ENCODE data around the gene CDC7.

Gene CDC7

DNA sequence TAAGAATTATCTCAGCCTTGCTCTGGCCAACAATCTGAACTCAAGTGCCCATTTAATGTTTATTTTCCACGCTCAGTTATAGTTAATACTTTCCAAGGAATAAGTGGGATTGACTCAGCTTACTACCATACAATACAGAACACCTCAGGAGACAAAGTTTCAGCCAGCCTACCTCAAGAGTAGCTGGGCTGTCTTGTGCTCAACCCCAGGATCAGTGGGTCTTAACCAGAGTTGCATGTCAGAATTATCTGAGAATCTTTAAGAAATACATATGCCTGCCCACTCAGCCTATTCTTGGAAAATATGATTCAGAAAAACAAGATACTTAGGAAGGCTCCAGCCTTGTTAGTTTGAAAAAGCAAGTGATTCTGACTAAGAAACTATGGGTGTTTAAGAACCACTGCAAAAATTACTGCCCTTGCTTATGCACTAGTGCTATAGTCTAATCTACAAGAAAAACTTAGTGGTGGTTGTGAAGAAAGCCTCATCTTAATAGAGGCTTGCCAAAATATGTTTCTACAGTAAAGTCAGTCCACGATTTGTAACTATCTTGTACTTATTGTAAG lies 20.4 kb downstream of the CDC7 start:
- Histone ChIP-seq H3K9me2 (replicated peaks; ENCODE audit: insufficient read depth, low read length) (no peaks in the 10 kb centered on the region), H3K4me2 (ENCODE audit: low read depth, low read length, poor library complexity, severe bottlenecking) (no peak overlapping the region), H3K9ac (ENCODE audit: low read length) (no peak overlapping the region), H3K79me2 (ENCODE audit: insufficient read depth, low read length) (no peaks in the 10 kb centered on the region), H3F3A (ENCODE audit: insufficient read depth) (peaks cover 4% of the 10 kb centered on the region; the same call in 1 of the 2 replicates), H4K20me1 (ENCODE audit: low read depth, low read length) (no peaks in the 10 kb centered on the region), H3K36me3 (ENCODE audit: low read length) (peaks cover 34% of the 10 kb centered on the region), H3K9me3 (ENCODE audit: insufficient read depth, low read length) (no peaks in the 10 kb centered on the region), H3K27ac (ENCODE audit: low read depth, low read length) (no peak overlapping the region), H3K27me3 (ENCODE audit: low read length) (no peaks in the 10 kb centered on the region), H2AFZ (ENCODE audit: low read depth, low read length, severe bottlenecking) (no peak overlapping the region), H3K4me3 (ENCODE audit: insufficient read depth, low read length, poor library complexity, severe bottlenecking) (no peak overlapping the region)
- TF ChIP-seq EZH2phosphoT487 (conservative IDR thresholded peaks at IDR 0.05; ENCODE audit: low read length), result no peak
- TF ChIP-seq CTCF (IDR thresholded peaks at IDR 0.05; ENCODE audit: insufficient read depth, low read length, poor library complexity, severe bottlenecking), result no peak

GRCh38 chr1:91523482-91523881 lies 22.8 kb downstream of the CDC7 start:
- no peaks in the 10 kb centered on the region for H3K27me3 ChIP-seq (ENCODE audit: low read length)
- no peak overlapping the region for H3K4me2 ChIP-seq (ENCODE audit: low read depth, low read length, poor library complexity, severe bottlenecking)
- H3K36me3 ChIP-seq (ENCODE audit: low read length), result peaks cover 23% of the 10 kb centered on the region

DNA sequence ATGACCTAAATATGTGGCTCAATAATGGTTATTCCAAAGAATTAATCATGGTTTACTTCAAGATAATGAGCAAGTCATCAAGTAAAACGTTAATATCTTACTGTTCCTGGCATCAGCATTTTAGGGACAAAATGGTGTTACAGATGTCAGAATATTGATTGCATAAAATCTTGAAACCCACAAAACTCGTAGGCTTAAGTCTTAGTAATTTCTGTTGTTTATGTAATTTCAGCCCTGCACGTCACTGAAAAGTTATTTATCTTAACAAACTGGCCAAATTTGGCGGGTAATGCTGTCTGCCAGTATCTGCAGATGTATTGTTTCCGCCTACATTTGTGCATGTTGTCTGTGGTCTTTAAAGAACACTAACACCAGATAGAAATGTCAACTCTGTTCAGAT lies 25.8 kb downstream of the CDC7 start:
- Histone ChIP-seq H3K79me2 (ENCODE audit: insufficient read depth, low read length) (no peaks in the 10 kb centered on the region), H2AFZ (ENCODE audit: low read depth, low read length, severe bottlenecking) (no peak overlapping the region), H3K4me3 (ENCODE audit: insufficient read depth, low read length, poor library complexity, severe bottlenecking) (no peak overlapping the region), H4K20me1 (ENCODE audit: low read depth, low read length) (no peaks in the 10 kb centered on the region), H3F3A (ENCODE audit: insufficient read depth) (peaks cover 4% of the 10 kb centered on the region; the same call in 1 of the 2 replicates), H3K27ac (ENCODE audit: low read depth, low read length) (no peak overlapping the region), H3K27me3 (ENCODE audit: low read length) (no peaks in the 10 kb centered on the region), H3K4me2 (ENCODE audit: low read depth, low read length, poor library complexity, severe bottlenecking) (no peak overlapping the region), H3K9me2 (replicated peaks; ENCODE audit: insufficient read depth, low read length) (no peaks in the 10 kb centered on the region), H3K9me3 (ENCODE audit: insufficient read depth, low read length) (no peaks in the 10 kb centered on the region), H3K9ac (ENCODE audit: low read length) (no peak overlapping the region), H3K36me3 (ENCODE audit: low read length) (peaks cover 14% of the 10 kb centered on the region; the same call in 1 of the 2 replicates)
- TF ChIP-seq EZH2phosphoT487 (conservative IDR thresholded peaks at IDR 0.05; ENCODE audit: low read length), result no peak
- no peak for TF ChIP-seq CTCF (IDR thresholded peaks at IDR 0.05; ENCODE audit: insufficient read depth, low read length, poor library complexity, severe bottlenecking)

More at GRCh38 chr1:91523482-91523881, 22.8 kb downstream of the CDC7 start:
- Histone ChIP-seq H3K9me3 (ENCODE audit: insufficient read depth, low read length) (no peaks in the 10 kb centered on the region), H3F3A (ENCODE audit: insufficient read depth) (peaks cover 4% of the 10 kb centered on the region; the same call in 1 of the 2 replicates), H3K9ac (ENCODE audit: low read length) (no peak overlapping the region), H3K9me2 (replicated peaks; ENCODE audit: insufficient read depth, low read length) (no peaks in the 10 kb centered on the region), H3K27ac (ENCODE audit: low read depth, low read length) (no peak overlapping the region), H3K4me3 (ENCODE audit: insufficient read depth, low read length, poor library complexity, severe bottlenecking) (no peak overlapping the region), H4K20me1 (ENCODE audit: low read depth, low read length) (no peaks in the 10 kb centered on the region), H2AFZ (ENCODE audit: low read depth, low read length, severe bottlenecking) (no peak overlapping the region), H3K79me2 (ENCODE audit: insufficient read depth, low read length) (no peaks in the 10 kb centered on the region)
- TF ChIP-seq EZH2phosphoT487 (conservative IDR thresholded peaks at IDR 0.05; ENCODE audit: low read length), result no peak
- no peak for TF ChIP-seq CTCF (IDR thresholded peaks at IDR 0.05; ENCODE audit: insufficient read depth, low read length, poor library complexity, severe bottlenecking)

Data from SU-DHL-6 (cell line).